HG02759 (cell line): ENCODE measurements around the gene ANKRD35.

Experiments used
- ATAC-seq: cut with Tn5 transposase; IDR thresholded peaks from one replicate; pipeline ENCODE4 v1.9.1; 2021; ENCODE audit warnings: mild to moderate bottlenecking, moderate library complexity; ENCODE audit not compliant: unreplicated experiment

The ANKRD35 gene

DNA sequence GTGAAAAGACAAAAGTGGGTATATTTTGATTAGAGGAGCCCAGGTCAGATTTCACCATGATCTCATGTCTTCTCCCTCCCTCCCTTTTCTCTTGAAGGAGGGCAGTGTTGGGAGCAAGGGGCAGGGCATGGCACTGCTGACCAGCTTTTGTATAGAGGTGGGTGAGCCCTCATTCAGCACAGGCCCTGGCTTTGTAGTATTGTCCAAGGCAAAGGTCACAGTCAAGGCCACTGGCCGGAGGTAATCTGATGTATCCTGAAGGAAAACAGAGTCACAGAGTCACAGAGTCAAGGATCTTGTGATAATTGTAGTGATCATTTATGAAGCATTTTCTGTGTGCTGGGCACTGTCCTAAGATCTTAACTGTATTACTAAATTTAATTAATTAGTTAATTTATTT lies 12.3 kb upstream of the ANKRD35 start:
- ATAC-seq, result no peak

- ATAC-seq, result no peak
These were observed 9.8 kb upstream of the ANKRD35 start for GRCh38 chr1:145895471-145895870.

- ATAC-seq, result no peak
These were observed 7.8 kb upstream of the ANKRD35 start for GRCh38 chr1:145893306-145894055.

DNA sequence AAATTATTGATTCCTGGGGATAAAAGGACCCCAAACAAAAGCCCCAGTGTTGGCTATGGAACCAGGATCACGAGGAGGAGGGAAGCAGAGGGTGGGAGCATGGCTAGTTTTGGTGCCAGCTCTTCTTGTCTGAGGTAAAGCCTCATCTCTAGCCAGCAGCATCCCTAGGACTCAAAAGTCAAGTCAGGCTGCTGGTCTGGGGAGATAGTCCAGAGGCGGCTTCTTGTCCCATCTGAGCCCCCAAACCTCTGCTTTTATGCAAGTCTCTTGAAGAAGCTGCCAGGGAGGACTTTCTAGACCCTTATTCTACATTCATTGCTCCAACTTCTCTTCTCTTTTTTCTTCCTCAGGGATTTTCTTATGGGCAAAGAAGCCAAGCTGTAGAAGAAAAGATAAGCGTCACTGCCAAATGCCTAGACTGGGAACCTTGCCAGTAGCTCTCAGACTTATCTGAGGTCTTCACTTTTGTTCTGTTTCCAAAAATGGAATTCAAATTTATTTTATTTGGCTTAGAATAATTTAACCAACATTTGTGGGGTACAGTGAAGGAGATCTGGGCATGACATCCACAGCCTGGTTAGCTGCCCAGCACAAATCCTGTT lies 6.9 kb upstream of the ANKRD35 start:
- ATAC-seq, result no peak

- no peak for ATAC-seq
These were observed 6.2 kb upstream of the ANKRD35 start for GRCh38 chr1:145891587-145892485.

DNA sequence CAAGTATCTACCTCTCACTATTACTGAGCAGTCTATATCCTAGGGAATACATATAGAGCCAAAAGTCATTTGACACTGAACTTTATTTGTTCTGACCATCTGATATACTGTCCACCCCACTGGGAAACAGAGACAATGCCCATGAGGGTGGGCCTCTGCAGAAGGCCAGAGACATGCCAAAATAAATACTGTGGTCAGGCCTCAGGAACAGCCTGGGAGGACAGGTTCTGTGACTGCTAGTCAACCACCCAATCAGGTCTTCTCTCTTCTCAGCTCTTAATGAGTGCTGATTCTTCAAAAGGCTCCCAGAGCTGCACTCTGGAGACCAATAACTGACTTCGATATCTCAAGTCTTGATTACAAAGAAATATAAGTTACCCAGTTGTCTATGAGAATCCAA lies 5.5 kb upstream of the ANKRD35 start:
- no peak for ATAC-seq

DNA sequence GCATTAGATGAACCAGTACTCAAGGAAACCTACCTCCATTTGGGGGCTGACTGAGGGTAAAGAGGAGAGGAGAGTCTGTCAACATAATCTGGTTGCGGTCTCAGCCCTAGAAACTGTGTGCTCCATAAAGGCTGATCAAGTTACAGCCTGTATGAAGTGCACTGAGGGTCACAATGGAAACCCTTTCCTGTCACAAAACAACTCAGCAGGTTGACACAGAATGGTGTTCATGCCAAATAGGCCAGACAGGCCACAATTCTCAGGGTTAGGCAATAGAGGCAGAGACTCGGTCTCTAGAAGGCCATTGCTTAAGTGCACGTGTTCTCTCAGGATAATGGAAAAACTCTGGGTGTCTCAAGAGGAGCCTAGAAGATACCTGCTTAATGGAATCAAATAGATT lies 4.1 kb upstream of the ANKRD35 start:
- ATAC-seq, result no peak

DNA sequence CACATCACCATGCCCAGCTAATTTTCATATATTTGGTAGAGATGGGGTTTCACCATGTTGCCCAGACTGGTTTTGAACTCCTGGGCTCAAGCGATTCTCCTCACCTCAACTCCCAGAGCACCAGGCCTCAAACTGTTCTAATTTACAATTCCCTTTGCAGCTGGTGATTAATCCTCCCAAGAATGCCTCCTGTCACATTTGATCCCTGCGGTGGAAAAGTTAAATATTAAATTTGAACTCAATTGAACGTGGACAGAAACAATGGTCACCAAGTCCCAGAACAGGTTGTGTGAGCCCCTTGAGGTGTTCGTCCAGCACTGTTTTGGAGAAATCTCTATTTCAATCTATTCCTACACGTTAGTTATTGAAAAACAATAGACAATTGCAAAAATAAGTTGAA lies 2.0 kb upstream of the ANKRD35 start:
- ATAC-seq, result no peak

- ATAC-seq, result no peak
These were observed 1.1 kb upstream of the ANKRD35 start for GRCh38 chr1:145886816-145887215.

DNA sequence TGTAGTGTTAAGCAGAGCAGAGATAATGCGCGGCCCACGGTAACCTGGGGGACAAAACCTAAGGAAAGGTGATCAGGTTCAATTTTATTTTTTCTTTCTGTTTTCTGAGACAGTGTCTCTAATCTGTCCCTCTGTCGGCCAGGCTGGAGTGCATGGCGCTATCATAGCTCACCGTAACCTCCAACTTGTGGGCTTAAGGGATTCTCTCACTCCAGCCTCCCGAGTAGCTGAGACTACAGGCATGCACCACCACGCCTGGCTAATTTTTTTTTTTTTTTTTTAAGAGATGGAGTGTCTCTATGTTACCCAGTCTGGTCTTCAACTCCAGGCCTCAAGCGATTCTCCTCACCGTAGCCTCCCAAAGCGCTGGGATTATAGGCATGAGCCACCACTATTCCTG lies 724 bp upstream of the ANKRD35 start:
- ATAC-seq, result no peak

GRCh38 chr1:145884675-145885074 lies 991 bp downstream of the ANKRD35 start:
- no peak for ATAC-seq

GRCh38 chr1:145879775-145880174 lies 5.9 kb downstream of the ANKRD35 start:
- ATAC-seq, result no peak

DNA sequence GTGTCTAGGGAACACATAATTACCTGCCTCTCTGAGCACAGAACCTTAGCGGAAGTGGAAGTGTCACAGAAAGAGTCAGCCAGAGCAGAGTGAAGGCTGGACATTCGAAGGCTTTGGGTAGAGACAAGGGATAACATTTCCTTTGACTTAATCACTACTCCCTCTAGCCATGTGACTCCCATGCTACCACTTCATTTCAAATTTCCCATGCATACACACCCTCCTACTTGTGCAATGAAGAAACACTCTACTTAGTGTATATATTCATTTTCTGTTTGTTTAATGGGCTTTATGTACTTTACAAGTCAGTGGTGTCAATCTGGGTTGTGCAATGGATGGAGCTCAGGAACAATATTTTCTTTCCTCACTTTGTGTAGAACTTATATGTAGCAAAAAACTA lies 6.9 kb downstream of the ANKRD35 start:
- ATAC-seq, result no peak

DNA sequence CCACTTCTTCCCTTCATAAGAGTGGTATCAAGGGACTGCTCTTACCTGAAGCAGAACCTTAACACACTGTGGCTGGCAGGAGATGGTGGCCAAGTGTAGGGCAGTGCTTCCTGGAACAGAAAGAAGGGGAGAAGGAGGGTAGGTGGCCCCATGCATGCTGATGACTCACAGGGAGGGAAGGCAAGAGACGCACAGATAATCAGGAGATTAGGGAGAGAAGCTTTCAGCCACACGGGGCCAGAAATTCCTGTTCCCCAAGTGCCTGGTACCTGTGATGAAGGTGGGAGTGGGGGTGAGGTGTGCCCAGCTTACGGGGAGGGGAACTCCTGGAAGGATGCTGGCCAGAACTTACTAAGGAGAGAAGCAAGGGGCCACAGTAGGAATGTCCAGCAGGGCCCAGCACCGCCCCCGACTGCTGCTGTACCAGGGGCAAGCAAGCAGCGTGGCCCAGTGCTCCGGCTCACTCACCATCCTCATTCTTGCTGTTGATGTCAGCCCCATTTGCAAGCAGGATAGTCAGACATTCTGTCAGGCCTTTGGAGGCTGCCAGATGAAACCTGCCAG lies 7.7 kb downstream of the ANKRD35 start:
- ATAC-seq, result no peak

GRCh38 chr1:145874646-145875045 lies 11.0 kb downstream of the ANKRD35 start:
- no peak for ATAC-seq

DNA sequence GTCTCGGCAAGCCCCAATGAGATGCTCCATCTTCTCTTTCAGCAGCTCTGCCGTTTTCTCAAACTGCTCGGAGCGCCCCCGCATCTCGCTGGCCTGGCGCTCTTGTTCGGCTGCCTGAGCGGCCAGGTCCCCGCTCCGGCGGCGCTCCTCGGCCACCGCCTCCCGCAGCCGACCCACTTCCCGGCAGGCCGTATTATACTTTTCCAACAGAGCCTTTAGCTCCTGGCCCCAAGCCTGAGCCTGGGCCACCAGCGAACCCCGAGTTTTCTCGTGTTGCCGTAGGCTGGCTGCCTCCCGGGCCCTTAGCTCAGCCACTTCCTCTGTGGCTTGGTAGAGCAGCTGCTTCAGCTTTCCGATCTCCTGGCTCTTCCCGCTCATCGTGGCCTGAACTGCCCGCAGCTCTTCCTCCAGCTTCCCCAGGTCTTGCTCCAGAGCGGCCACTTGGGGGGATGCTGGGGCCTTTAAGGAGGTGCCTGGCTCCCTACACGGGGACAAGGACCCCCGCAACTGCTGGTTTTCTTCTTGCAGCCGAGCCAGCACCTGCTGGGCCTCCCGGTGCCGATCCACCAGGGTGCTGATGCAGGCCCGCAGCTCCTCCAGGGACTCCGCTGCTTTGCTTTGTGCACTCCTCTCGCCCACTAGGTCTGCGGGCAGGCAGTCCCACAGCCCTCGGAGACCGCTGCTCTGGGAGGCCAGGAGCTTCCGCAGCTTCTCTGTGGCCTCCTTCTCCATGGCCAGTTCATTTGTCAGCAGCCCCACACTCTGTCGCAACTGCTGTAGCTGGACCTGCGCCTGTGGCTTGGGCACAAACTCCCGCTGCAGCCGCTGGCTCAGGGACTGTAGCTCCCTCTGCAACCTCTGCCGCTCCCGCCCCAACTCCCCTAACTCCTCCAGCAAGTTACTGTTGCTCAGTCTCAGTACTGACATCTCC lies 13.4 kb downstream of the ANKRD35 start:
- ATAC-seq, result no peak

DNA sequence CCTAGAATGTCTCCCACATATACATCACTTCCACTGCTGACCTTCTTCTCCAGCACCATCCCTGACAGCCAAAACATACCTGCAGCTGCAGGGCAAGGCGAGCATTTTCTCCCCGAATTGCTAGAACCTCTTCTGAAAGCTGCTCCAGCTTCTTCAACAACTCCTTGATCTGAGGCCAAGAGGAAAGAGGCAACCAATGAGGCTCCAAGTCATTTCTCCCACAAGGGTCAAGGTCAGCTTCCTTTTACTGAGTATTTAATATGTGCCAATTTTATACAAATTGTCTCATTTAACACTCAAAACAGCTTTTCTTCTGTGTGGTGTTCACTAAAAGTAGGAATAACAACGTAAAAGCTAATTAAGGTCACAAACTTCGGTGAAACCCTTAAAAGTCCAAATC lies 17.4 kb downstream of the ANKRD35 start:
- no peak for ATAC-seq

DNA sequence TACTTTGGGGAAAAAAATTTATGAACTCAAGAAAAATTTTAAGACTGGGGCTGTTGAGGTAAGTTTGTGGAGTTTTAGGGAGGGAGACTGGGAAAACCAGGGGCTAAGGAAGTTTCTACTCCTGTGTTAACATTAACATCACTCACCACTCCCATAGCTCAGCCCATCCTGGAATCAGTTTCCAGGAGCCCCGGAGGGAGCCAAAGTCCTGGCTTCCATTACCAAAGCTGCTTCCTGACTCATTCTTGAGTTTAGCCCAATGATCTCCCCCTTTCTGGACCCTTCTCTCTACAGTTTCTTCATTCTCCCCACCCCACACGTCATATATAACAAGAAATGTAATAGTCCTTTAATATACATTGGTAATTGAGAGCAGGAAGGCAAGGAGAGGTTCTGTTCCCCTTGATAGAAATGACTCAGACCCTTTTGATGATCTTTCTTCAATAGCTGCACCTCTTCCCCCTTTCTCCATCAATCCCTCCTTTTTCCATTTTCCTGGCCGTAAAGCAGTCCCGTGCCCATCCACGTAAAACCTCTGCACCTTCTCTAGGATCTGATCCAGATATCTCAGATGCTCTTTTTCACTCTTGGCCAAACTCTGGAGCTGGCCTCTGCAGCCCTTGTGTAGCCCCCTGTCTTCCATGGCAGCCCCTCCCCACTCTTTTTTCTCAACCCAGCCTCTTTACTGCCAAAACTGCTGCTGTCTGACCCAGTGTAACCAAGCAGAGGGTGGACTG lies 22.2 kb downstream of the ANKRD35 start:
- no peak for ATAC-seq

GRCh38 chr1:145859491-145860023 lies 26.1 kb downstream of the ANKRD35 start:
- ATAC-seq, result peak; percentile 74
